HG02884 (cell line): ENCODE results near the gene KLK11.
"Not testable (repeated sequence)": the region's sequence is repeated elsewhere in the genome, so short reads cannot be mapped to it uniquely, and the experiment has no call there.

ENCODE experiments used
- ATAC-seq: cut with Tn5 transposase; IDR thresholded peaks from one replicate; pipeline ENCODE4 v1.9.1; 2021; ENCODE audit warnings: mild to moderate bottlenecking, moderate library complexity; ENCODE audit not compliant: unreplicated experiment

Gene KLK11

GRCh38 chr19:51006406-51006805 lies 20.0 kb downstream of the KLK11 start:
- no peak for ATAC-seq

GRCh38 chr19:51005248-51005647 lies 21.2 kb downstream of the KLK11 start:
- ATAC-seq: no peak

- no peak for ATAC-seq
Observed at GRCh38 chr19:51003316-51003715, 23.1 kb downstream of the KLK11 start.

GRCh38 chr19:51002542-51003311 lies 23.7 kb downstream of the KLK11 start:
- ATAC-seq: no peak

GRCh38 chr19:51002089-51002532 lies 24.3 kb downstream of the KLK11 start:
- no peak for ATAC-seq

GRCh38 chr19:51001515-51001914 lies 24.9 kb downstream of the KLK11 start, which contains the start of gene KLK8:
KLK8 (minus strand) TSS chr19:51001604; CDS start chr19:51001167, 437 bp downstream.
- no peak for ATAC-seq

GRCh38 chr19:51000981-51001380 lies 25.4 kb downstream of the KLK11 start:
- no peak for ATAC-seq

GRCh38 chr19:51000426-51000825 lies 26.0 kb downstream of the KLK11 start:
- no peak for ATAC-seq

GRCh38 chr19:50998686-50999085 lies 27.7 kb downstream of the KLK11 start:
- ATAC-seq: no peak

- no peak for ATAC-seq
Observed at GRCh38 chr19:50998061-50998460, 28.4 kb downstream of the KLK11 start.

- no peak for ATAC-seq
Observed at GRCh38 chr19:50994129-50994528, 32.3 kb downstream of the KLK11 start.

GRCh38 chr19:50992666-50993035 lies 33.8 kb downstream of the KLK11 start:
- no peak for ATAC-seq

GRCh38 chr19:50984416-50984815 lies 42.0 kb downstream of the KLK11 start:
- ATAC-seq: not testable (repeated sequence)

GRCh38 chr19:50983625-50984292 lies 42.7 kb downstream of the KLK11 start, which contains the start of gene KLK7:
KLK7 (minus strand) TSS chr19:50983917; CDS start chr19:50982399, 1,518 bp downstream.
- ATAC-seq: no peak

GRCh38 chr19:50982186-50982585 lies 44.2 kb downstream of the KLK11 start:
- ATAC-seq: no peak

GRCh38 chr19:50981587-50982146 lies 44.7 kb downstream of the KLK11 start:
- ATAC-seq: no peak

- no peak for ATAC-seq
Observed at GRCh38 chr19:50980208-50980607, 46.2 kb downstream of the KLK11 start.

- no peak for ATAC-seq
Observed at GRCh38 chr19:50979758-50980157, 46.7 kb downstream of the KLK11 start.

GRCh38 chr19:50978772-50979390 lies 47.5 kb downstream of the KLK11 start:
- no peak for ATAC-seq

- ATAC-seq: no peak
Observed at GRCh38 chr19:50977626-50978025, 48.8 kb downstream of the KLK11 start.

GRCh38 chr19:50975766-50976165 lies 50.6 kb downstream of the KLK11 start:
- no peak for ATAC-seq
